GM18868 (cell line): ENCODE results near the gene ZNF737.
A peak's percentile ranks its signal among the peaks of the same experiment; 100 is the strongest.
"Not testable (repeated sequence)": the region's sequence is repeated elsewhere in the genome, so short reads cannot be mapped to it uniquely, and the experiment has no call there.

Experiments
- ATAC-seq: cut with Tn5 transposase; IDR thresholded peaks from one replicate; pipeline ENCODE4 v1.9.1; 2021; ENCODE audit warnings: mild to moderate bottlenecking, moderate library complexity; ENCODE audit not compliant: unreplicated experiment

ZNF737 gene

GRCh38 chr19:20565321-20566018 lies at the start of gene ZNF737:
TSS of gene ZNF737 (minus strand) at chr19:20565781. CDS start at chr19:20565640, 141 bp downstream.
- ATAC-seq = peak; percentile 96

GRCh38 chr19:20614971-20615370 lies 49.4 kb upstream of the ZNF737 start:
- not testable (repeated sequence) for ATAC-seq

- ATAC-seq = no peak
Measured at GRCh38 chr19:20612711-20613316, 47.2 kb upstream of the ZNF737 start.

- ATAC-seq = no peak
Measured at GRCh38 chr19:20611866-20612265, 46.3 kb upstream of the ZNF737 start.

- ATAC-seq = no peak
Measured at GRCh38 chr19:20607943-20608342, 42.4 kb upstream of the ZNF737 start.

- ATAC-seq = no peak
Measured at GRCh38 chr19:20558571-20558970, 7.0 kb downstream of the ZNF737 start.

GRCh38 chr19:20558011-20558410 lies 7.6 kb downstream of the ZNF737 start:
- no peak for ATAC-seq

GRCh38 chr19:20544667-20545333 lies 20.8 kb downstream of the ZNF737 start:
- ATAC-seq = not testable (repeated sequence)

- ATAC-seq = not testable (repeated sequence)
Measured at GRCh38 chr19:20530303-20530702, 35.3 kb downstream of the ZNF737 start.

GRCh38 chr19:20513189-20513904 lies 52.2 kb downstream of the ZNF737 start:
- no peak for ATAC-seq

- no peak for ATAC-seq
Measured at GRCh38 chr19:20503476-20503875, 62.1 kb downstream of the ZNF737 start.
